ENCODE measurements around the gene MYO1D.
"Not testable (repeated sequence)": the region's sequence is repeated elsewhere in the genome, so short reads cannot be mapped to it uniquely, and the experiment has no call there.

The MYO1D gene

GRCh38 chr17:32731556-32732295, 145.2 kb downstream of the MYO1D start:
- no peak for DNase-seq

DNA sequence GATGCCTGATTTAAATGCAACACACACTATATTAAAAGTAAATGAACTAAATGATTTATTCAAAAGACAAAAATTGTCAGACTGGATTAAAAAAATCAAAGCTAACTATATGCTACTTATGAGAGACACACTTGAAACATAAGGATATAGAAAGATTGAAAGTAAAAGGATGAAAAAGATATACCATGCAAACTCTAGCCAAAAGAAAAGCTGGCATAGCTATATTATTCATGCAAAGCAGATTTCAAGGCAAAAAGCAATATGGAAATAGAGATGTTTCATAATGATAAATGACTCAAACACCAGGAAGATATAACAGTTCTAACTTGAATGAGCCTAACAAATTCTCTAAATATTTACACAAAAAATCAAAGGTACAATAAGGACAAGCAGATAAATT, 149.2 kb downstream of the MYO1D start:
- no peak for DNase-seq

DNA sequence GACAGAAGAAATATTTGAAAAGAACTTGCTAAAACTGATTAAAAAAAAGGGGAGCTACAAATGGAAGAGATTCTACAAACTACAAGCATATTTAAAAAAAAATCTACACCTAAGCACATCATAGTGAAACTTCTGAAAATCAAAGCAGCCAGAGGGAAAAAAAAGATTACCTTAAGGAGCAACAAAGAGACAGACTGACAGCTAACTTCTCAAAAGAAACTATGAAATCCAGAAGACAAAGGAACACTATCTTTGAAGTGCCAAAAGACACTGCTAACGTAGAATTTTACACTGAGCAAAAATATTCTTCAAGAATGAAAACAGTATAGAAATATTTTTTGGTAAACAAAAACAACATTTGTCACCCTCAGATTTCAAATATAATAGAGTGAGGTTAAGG, 151.2 kb downstream of the MYO1D start:
- DNase-seq: no peak

- DNase-seq: no peak
These were observed 153.5 kb downstream of the MYO1D start for GRCh38 chr17:32723310-32723955.

DNA sequence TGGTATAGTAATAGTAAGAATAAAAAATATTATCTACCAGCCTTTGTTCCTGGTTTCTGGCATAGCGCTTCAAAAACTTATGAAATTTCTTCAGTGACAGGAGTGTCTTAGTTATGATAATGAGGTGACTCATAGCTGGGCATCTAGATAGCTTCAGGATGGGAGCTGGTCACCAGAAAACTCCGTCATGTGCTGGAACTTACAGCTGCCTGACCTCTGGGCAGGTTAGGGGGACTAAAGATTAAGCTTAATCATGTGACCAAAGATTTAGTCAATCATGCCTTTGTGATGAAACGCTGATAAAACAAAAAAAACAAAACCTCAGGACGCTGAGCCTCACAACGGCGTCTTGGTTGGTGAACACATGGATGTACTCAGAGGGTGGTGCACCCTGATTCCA, 154.2 kb downstream of the MYO1D start:
- DNase-seq: no peak

- DNase-seq: no peak
These were observed 156.3 kb downstream of the MYO1D start for GRCh38 chr17:32720671-32721070.

DNA sequence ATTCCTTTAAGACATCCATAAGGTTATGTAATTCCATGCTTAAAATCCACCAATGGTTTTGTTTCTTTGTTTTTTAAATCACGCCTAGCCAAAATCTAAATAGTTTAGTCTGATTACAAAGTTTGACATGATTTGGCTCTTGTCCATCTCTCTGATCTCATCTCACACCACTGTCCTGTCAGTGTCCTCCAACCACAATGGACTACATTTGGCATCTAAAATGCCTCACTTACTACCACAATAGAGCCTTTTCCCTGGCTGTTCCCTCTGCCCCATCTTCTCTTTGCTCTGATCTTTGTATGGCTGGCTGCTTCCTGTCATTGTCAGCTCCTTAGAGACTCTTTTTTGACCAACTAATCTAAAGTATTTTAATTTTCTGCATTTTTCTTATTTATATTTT, 157.2 kb downstream of the MYO1D start:
- DNase-seq: no peak

GRCh38 chr17:32714922-32715321, 162.0 kb downstream of the MYO1D start:
- DNase-seq: not testable (repeated sequence)

DNA sequence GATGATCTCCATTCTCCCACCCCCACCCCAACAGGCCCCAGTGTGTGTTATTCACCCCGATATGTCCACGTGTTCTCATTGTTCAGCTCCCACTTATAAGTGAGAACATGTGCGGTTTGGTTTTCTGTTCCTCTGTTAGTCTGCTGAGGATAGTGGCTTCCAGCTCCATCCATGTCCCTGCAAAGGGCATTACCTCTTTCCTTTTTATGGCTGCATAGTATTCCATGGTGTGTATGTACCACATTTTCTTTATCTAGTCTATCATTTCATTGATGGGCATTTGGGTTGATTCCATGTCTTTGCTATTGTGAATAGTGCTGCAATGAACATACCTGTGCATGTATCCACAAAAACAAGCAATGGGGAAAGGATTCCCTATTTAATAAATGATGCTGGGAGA, 162.7 kb downstream of the MYO1D start:
- not testable (repeated sequence) for DNase-seq

GRCh38 chr17:32713081-32713480, 163.8 kb downstream of the MYO1D start:
- DNase-seq: no peak

GRCh38 chr17:32709562-32709961, 167.4 kb downstream of the MYO1D start:
- DNase-seq: no peak

- DNase-seq: no peak
These were observed 175.1 kb downstream of the MYO1D start for GRCh38 chr17:32701871-32702270.

DNA sequence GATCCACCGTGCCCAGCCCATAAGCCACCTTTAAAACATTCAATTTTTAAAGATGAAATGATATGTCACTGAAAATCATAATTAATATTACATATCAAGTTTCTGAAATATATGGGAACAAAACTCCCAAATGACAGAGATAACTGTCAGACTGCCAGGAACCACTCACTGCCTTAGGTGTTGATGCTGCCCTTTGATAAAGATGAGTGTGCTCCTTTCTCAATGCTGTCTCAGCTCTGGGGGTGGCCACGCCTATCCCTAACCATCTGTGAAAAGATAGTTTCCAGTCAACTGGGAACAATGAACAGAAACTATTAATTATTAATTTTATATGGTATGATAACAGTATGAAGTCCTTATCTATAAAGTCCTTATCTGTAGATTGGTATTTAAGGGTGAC, 177.7 kb downstream of the MYO1D start:
- DNase-seq: no peak

- no peak for DNase-seq
These were observed 178.9 kb downstream of the MYO1D start for GRCh38 chr17:32697728-32698625.

- no peak for DNase-seq
These were observed 180.5 kb downstream of the MYO1D start for GRCh38 chr17:32696426-32696825.

GRCh38 chr17:32695864-32696263, 181.1 kb downstream of the MYO1D start:
- no peak for DNase-seq

- no peak for DNase-seq
These were observed 183.6 kb downstream of the MYO1D start for GRCh38 chr17:32693194-32693897.

DNA sequence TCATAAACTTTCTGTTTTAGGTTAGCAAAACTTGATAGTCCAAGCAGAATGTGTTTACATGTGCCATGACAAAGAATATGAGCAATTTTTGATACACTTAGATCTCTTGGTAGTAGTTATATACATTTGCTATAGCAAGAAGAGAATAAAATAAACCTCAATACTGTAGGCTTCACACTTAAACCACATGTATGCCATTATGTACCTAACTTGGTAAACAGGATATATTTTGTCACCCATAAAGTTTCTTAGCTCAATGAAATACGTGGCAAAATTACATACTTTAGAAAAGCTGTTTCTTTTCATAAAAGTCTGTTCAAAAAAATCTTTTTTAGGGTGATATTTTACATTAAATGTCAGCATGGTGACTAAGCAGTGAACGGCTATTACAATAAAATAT, 184.7 kb downstream of the MYO1D start:
- DNase-seq: no peak

- DNase-seq: no peak
These were observed 187.6 kb downstream of the MYO1D start for GRCh38 chr17:32689348-32689747.

GRCh38 chr17:32688221-32688620, 188.7 kb downstream of the MYO1D start:
- no peak for DNase-seq

DNA sequence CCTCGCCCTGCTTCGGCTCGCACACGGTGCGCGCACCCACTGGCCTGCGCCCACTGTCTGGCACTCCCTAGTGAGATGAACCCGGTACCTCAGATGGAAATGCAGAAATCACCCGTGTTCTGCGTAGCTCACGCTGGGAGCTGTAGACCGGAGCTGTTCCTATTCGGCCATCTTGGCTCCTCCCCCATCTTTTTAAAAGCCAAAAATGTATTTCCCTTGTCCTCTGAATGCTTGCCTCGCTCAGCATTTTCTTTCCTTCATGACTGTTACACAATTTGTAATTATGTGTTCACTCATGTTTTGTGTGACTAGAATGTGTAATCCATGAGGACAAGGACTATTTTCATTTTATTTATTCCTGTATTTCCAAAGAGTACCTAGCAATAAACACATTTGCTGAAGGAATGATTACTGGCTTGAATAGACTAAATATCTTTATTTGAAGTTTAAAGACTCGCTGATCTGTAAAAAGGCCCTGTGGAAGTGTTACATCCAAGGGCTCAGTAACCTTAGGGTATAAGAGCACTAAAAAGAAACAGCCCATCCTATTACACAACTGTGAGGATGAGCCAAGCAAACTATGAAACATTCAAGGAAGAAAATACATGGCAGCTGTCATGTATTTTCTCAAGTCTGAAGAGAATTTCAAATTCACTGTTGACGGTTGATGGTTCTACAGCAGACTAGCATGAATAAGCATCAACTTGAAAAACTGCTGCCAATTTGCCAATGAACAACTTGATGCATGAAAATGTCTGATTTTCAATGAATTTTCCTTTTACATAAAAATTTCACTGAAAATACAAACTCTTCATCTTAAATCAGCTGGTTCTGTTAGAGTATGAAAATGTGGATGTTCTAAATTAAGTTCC, 192.6 kb downstream of the MYO1D start:
- DNase-seq: no peak

DNA sequence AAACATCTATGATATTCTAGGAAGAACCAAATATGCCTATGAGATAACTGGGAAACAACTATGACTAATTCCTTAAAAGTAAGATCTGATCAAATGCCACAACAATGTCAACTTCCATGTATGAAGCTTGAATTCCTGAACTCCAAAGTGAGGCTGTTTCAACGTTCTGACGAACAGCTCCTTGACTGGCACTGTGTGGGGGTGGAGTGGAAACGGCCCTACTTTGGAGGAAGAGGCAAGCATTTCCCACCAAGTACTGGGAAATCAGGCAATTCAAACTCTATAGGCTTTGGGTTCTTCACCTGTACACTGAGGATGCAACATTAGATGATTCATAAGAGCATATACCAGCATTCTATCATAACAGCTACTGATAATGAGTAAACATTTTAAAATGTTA, 203.0 kb downstream of the MYO1D start:
- no peak for DNase-seq
